Nephron (organoid): ENCODE results near the gene C1orf105.

Experiments
- H3K27ac Mint-ChIP-seq, 3 experiments: 2 replicates each; pipeline ENCODE4 v1.8.0; 2020; ENCODE audit warnings: mixed read lengths in 3 of 3, mild to moderate bottlenecking in 2 of 3, moderate library complexity in 1 of 3
- H3K27me3 Mint-ChIP-seq: 2 replicates; pipeline ENCODE4 v1.8.0; 2021; ENCODE audit warnings: low read depth, mild to moderate bottlenecking, moderate library complexity, mixed read lengths
- H3K36me3 Mint-ChIP-seq: 2 replicates; pipeline ENCODE4 v1.8.0; 2020; ENCODE audit warnings: low read depth, mixed read lengths
- H3K4me1 Mint-ChIP-seq: 2 replicates; pipeline ENCODE4 v1.8.0; 2020; ENCODE audit warnings: mixed read lengths
- H3K4me3 Mint-ChIP-seq, 3 experiments: 2 replicates each; pipeline ENCODE4 v1.8.0; 2020; ENCODE audit warnings: mild to moderate bottlenecking in 3 of 3, mixed read lengths in 3 of 3, moderate library complexity in 2 of 3
- H3K9me3 Mint-ChIP-seq: 2 replicates; pipeline ENCODE4 v1.8.0; 2020; ENCODE audit warnings: mixed read lengths
- CTCF ChIP-seq, 3 experiments: fragments of 200-600 bp; sonication (generic); IDR thresholded peaks; one replicate each; pipeline ENCODE4 v1.5.0; 2021; ENCODE audit warnings: antibody characterized with exemption in 3 of 3; ENCODE audit not compliant: unreplicated experiment in 3 of 3

C1orf105 gene

GRCh38 chr1:172453153-172453545 is 32.7 kb downstream of the C1orf105 start:
- H3K4me1 Mint-ChIP-seq, result peaks cover 63% of the 10 kb centered on the region
- H3K27ac Mint-ChIP-seq, result peak overlapping the region; percentile 68 to 91 (median 76)
- no peaks in the 10 kb centered on the region for H3K9me3 Mint-ChIP-seq
- no peaks in the 10 kb centered on the region for H3K27me3 Mint-ChIP-seq
- TF ChIP-seq CTCF (IDR thresholded peaks at IDR 0.05; ENCODE audit: unreplicated experiment in 3 of 3), result no peak
- no peaks in the 10 kb centered on the region for H3K36me3 Mint-ChIP-seq
- H3K4me3 Mint-ChIP-seq, result peak overlapping the region in 2 of 3 experiments; percentile 70 to 86

GRCh38 chr1:172453607-172454006 is 33.1 kb downstream of the C1orf105 start:
- H3K36me3 Mint-ChIP-seq, result no peaks in the 10 kb centered on the region
- peak overlapping the region; percentile 42 to 86 (median 70) for H3K4me3 Mint-ChIP-seq
- no peaks in the 10 kb centered on the region for H3K9me3 Mint-ChIP-seq
- peaks cover 63% of the 10 kb centered on the region for H3K4me1 Mint-ChIP-seq
- no peaks in the 10 kb centered on the region for H3K27me3 Mint-ChIP-seq
- H3K27ac Mint-ChIP-seq, result peak overlapping the region; percentile 10 to 91 (median 68)
- no peak for TF ChIP-seq CTCF (IDR thresholded peaks at IDR 0.05; ENCODE audit: unreplicated experiment in 3 of 3)

DNA sequence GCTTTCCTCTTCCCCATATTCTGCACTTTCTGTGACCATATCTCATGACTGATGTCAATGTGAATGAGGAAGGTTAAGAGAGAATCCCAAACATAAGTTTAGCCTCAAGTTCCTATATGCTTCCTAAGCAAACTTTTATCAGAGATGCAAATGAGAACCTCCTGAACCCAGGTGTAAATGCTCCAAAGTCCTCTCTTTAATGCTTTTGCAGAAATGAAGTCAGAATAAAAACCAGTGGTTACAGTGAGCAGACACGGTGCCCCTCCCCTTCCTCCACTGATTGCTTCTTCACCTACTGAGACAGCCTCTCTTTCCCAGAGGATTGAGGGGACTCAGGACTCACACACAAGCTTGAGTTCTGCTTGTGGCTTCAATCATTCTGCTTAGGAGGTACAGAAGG is 35.0 kb downstream of the C1orf105 start:
- Mint-ChIP-seq H3K4me1 (peaks cover 56% of the 10 kb centered on the region), H3K4me3 (no peak overlapping the region), H3K9me3 (no peaks in the 10 kb centered on the region), H3K36me3 (no peaks in the 10 kb centered on the region), H3K27ac (no peak overlapping the region), H3K27me3 (no peaks in the 10 kb centered on the region)
- TF ChIP-seq CTCF (IDR thresholded peaks at IDR 0.05; ENCODE audit: unreplicated experiment in 3 of 3), result no peak

- Mint-ChIP-seq H3K4me1 (peaks cover 55% of the 10 kb centered on the region), H3K9me3 (no peaks in the 10 kb centered on the region), H3K27ac (no peak overlapping the region), H3K4me3 (no peak overlapping the region), H3K36me3 (no peaks in the 10 kb centered on the region), H3K27me3 (no peaks in the 10 kb centered on the region)
- no peak for TF ChIP-seq CTCF (IDR thresholded peaks at IDR 0.05; ENCODE audit: unreplicated experiment in 3 of 3)
Observed at GRCh38 chr1:172456344-172456769, 35.9 kb downstream of the C1orf105 start.

- H3K27ac Mint-ChIP-seq, result no peak overlapping the region
- peaks cover 49% of the 10 kb centered on the region for H3K4me1 Mint-ChIP-seq
- no peak overlapping the region for H3K4me3 Mint-ChIP-seq
- no peak for TF ChIP-seq CTCF (IDR thresholded peaks at IDR 0.05; ENCODE audit: unreplicated experiment in 3 of 3)
- H3K36me3 Mint-ChIP-seq, result no peaks in the 10 kb centered on the region
- no peaks in the 10 kb centered on the region for H3K9me3 Mint-ChIP-seq
- no peaks in the 10 kb centered on the region for H3K27me3 Mint-ChIP-seq
Observed at GRCh38 chr1:172457479-172458130, 37.1 kb downstream of the C1orf105 start.

DNA sequence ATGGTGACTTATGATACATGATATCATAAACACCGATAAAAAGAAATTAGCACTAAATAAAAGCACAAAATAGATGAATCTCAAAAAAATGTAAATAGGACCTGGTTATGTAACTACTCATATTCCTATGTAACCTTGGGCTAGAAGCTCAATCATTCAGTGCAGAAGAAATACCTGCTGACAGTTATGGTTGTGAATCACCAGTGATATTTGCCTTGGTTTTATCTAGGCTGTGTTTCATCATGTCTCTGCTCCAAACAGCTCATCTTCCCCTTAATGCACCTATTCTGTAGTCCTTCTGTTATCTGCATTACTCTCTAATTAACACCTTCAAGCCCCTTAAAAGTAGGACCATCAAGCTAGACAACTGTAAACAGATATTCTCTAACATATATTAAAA is 39.7 kb downstream of the C1orf105 start:
- no peak for TF ChIP-seq CTCF (IDR thresholded peaks at IDR 0.05; ENCODE audit: unreplicated experiment in 3 of 3)
- Mint-ChIP-seq H3K9me3 (no peaks in the 10 kb centered on the region), H3K27me3 (no peaks in the 10 kb centered on the region), H3K27ac (peak overlapping the region in 1 of 3 experiments; percentile 68), H3K36me3 (no peaks in the 10 kb centered on the region), H3K4me3 (no peak overlapping the region), H3K4me1 (peaks cover 36% of the 10 kb centered on the region)
